Measurements from ENCODE around the gene RNF39. TPM values are rescaled to one million over a fixed set of nuclear protein-coding genes. Genes with fewer than 3 reads are reported as not detected.

RNF39 gene
- total and polyA plus RNA-seq, 2 of the 13 experiments (the other 11 are each of a cell fraction or from before 2014, with no cell fraction given) = 0.13 to 1.8 TPM

DNA sequence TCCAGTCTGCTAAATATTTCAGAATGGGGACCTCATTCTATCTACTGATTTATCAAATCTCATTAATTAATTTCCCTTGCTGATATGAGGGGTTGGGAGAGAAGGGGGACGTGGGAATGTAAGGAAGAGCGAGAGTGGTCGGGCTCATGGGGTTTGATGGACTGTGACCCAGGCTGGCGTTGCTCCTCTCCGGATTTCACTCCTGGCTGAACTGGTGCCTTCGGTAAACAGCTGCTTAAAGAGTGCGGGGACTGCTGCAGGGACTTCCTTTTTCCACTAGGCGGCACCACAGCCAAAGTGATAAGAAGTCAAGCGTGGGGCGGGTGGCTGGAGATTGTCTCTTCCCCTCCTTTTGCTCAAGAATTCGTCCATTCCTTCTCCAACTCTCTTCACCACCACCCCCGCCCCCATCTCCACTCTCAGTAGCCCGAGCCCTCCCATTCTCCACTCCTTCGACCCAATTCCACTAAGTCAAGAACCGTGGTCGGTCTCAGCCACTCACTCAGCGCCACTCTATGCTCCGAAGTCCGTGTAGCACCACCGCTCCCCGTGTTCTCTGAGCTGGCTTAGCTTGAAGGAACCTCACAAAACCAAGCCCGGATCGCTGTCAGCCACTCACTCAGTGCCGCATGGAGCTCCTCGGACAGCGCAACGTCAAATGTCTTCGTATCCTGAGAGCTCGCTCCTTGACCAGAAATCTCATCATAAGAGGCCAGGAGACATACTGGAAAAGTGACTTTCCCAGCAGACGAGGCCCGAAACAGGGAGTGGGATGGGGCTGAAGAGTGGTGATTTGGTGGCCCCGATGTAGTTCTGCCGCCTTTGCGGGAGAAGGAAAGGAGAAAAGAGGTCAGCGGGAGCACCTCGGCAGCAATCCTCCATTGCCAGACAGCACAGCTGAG is 27.7 kb upstream of the RNF39 start (continued):
- TF ChIP-seq SATB2 (CRISPR knock-in tag; IDR thresholded peaks at IDR 0.05) = no peak
- 0 out of 2 replicates have a peak, but pooled peaks have one; percentile 67 for TF ChIP-seq ZFP1 (CRISPR knock-in tag; IDR thresholded peaks at IDR 0.05)
- no peak for TF ChIP-seq ZNF510 (CRISPR knock-in tag; IDR thresholded peaks at IDR 0.05; ENCODE audit: low read depth)
- TF ChIP-seq ZNF546 (CRISPR knock-in tag; conservative IDR thresholded peaks at IDR 0.05) = no peak
- TF ChIP-seq SMARCE1 (IDR thresholded peaks at IDR 0.05; ENCODE audit: borderline replicate concordance) = no peak
- no peak; the same call in 1 of the 2 replicates for TF ChIP-seq RXRA (CRISPR knock-in tag; IDR thresholded peaks at IDR 0.05)
- no peak for TF ChIP-seq MED8 (CRISPR knock-in tag; IDR thresholded peaks at IDR 0.05; ENCODE audit: insufficient replicate concordance)
- TF ChIP-seq PAX8 (CRISPR knock-in tag; IDR thresholded peaks at IDR 0.05; ENCODE audit: borderline replicate concordance) = no peak
- no peak for TF ChIP-seq ZNF549 (CRISPR knock-in tag; IDR thresholded peaks at IDR 0.05)
- TF ChIP-seq ZNF207 (IDR thresholded peaks at IDR 0.05; ENCODE audit: borderline replicate concordance) = no peak
- no peak for TF ChIP-seq MTA1 (CRISPR knock-in tag; IDR thresholded peaks at IDR 0.05; ENCODE audit: borderline replicate concordance)
- no peak for TF ChIP-seq NFE2 (CRISPR knock-in tag; IDR thresholded peaks at IDR 0.05)
- no peak for TF ChIP-seq MATR3 (CRISPR knock-in tag; IDR thresholded peaks at IDR 0.05)
- no peak for TF ChIP-seq DBP (CRISPR knock-in tag; IDR thresholded peaks at IDR 0.05; ENCODE audit: not compliant biosample characterization)
- no peak for TF ChIP-seq ZNF878 (CRISPR knock-in tag; IDR thresholded peaks at IDR 0.05)
- TF ChIP-seq ZNF501 (CRISPR knock-in tag; IDR thresholded peaks at IDR 0.05) = peak; percentile 41; the same call in 1 of the 2 replicates
- TF ChIP-seq, protein P1, sequence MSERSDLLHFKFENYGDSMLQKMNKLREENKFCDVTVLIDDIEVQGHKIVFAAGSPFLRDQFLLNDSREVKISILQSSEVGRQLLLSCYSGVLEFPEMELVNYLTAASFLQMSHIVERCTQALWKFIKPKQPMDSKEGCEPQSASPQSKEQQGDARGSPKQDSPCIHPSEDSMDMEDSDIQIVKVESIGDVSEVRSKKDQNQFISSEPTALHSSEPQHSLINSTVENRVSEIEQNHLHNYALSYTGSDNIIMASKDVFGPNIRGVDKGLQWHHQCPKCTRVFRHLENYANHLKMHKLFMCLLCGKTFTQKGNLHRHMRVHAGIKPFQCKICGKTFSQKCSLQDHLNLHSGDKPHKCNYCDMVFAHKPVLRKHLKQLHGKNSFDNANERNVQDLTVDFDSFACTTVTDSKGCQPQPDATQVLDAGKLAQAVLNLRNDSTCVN (CRISPR knock-in tag; IDR thresholded peaks at IDR 0.05; ENCODE audit: borderline replicate concordance) = no peak; the same call in 1 of the 2 replicates
- no peak for TF ChIP-seq SNAPC4 (CRISPR knock-in tag; IDR thresholded peaks at IDR 0.05)
- no peak; the same call in 1 of the 2 replicates for TF ChIP-seq FOXC1 (CRISPR knock-in tag; IDR thresholded peaks at IDR 0.05; ENCODE audit: borderline replicate concordance)
- TF ChIP-seq ZBTB7B (CRISPR knock-in tag; IDR thresholded peaks at IDR 0.05) = peak; percentile 48; the same call in 1 of the 2 replicates
- TF ChIP-seq HHEX (CRISPR knock-in tag; IDR thresholded peaks at IDR 0.05) = no peak

Measured in HepG2 (cell line).